Cardiac fibroblast (primary cell): ENCODE measurements around the gene NEIL3.
A peak's percentile ranks its signal among the peaks of the same experiment; 100 is the strongest.
"Not testable (repeated sequence)": the region's sequence is repeated elsewhere in the genome, so short reads cannot be mapped to it uniquely, and the experiment has no call there.

Experiments used
- DNase-seq, 2 donors: peaks; one replicate each; pipeline versions ENCODE4 v3.0.0 to v3.0.0-alpha.2; 2010; ENCODE audit warnings: low read depth in 2 of 2
- H3K4me3 ChIP-seq, 2 donors: replicated peaks in 1 of 2; 1 replicate in 1 of 2; 2 replicates in 1 of 2; pipeline ENCODE4 v1.5.1; 2011; ENCODE audit warnings: low read depth in 2 of 2, low read length in 2 of 2, mild to moderate bottlenecking in 2 of 2, moderate library complexity in 1 of 2
- CTCF ChIP-seq: IDR thresholded peaks from one replicate; pipeline ENCODE4 v1.5.1; 2011; ENCODE audit warnings: low read depth, mild to moderate bottlenecking, low read length, inconsistent platforms

NEIL3 gene

DNA sequence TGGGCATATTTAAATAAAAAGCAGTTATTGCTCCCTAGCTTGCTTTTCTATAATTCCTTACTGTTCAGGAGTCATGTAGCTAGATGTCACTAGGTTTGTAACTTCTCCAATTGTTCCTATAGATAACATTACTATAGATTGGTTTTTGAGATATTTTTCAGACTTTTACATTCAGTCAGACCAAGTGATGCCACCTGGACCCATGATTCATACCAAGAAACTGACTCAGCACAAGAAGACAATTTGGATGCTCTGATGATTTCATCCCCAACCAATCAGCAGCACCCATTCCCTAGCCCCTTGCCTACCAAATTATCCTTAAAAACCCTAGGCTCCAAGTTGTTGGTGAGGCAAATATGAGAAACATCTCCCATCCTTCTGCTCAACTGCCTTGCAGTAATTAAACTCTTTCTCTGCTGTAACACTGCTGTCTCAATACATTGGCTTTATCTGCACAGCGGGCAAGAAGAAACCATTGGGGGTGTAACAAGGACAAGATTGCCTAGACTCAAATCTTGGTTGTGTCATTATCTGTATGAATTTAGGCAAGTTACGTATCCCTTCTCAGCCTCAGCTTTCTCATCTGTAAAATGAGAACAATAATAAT is 11.8 kb upstream of the NEIL3 start:
- DNase-seq: no peak
- no peak for TF ChIP-seq CTCF

GRCh38 chr4:177301126-177301639 is 8.5 kb upstream of the NEIL3 start:
- no peak for TF ChIP-seq CTCF
- DNase-seq: no peak

More for the DNA sequence above, 11.8 kb upstream of the NEIL3 start:
- no peak overlapping the region for H3K4me3 ChIP-seq

GRCh38 chr4:177302371-177303100 is 7.1 kb upstream of the NEIL3 start:
- peak in 1 of 2 donors; percentile 55 for DNase-seq
- H3K4me3 ChIP-seq: no peak overlapping the region
- no peak for TF ChIP-seq CTCF

More at GRCh38 chr4:177301126-177301639, 8.5 kb upstream of the NEIL3 start:
- no peak overlapping the region for H3K4me3 ChIP-seq

- TF ChIP-seq CTCF: no peak
- no peak overlapping the region for H3K4me3 ChIP-seq
- no peak for DNase-seq
Measured at GRCh38 chr4:177304094-177304493, 5.6 kb upstream of the NEIL3 start.

GRCh38 chr4:177304864-177305263 is 4.8 kb upstream of the NEIL3 start:
- H3K4me3 ChIP-seq, DNase-seq: not testable (repeated sequence)

DNA sequence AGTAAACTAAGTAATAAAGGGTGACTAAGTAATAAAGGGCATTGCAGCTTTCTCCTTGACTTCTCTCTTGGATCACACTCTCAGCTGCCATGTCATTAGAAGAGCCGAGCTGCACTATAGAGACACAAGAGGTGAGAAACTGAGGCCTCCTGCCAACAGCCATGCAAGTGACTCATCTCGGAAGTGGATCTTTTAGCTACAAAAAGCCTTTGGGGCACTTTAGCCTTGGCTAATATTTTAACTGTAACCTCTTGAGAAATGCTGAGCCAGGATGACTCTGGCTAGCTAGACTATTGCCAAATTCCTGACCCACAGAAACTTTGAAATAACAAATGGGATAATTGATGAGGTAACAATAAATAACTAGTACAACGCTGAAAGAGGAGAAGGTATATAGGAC is 1.5 kb upstream of the NEIL3 start:
- H3K4me3 ChIP-seq: no peak overlapping the region
- DNase-seq: peak; percentile 77 to 90
- no peak for TF ChIP-seq CTCF

DNA sequence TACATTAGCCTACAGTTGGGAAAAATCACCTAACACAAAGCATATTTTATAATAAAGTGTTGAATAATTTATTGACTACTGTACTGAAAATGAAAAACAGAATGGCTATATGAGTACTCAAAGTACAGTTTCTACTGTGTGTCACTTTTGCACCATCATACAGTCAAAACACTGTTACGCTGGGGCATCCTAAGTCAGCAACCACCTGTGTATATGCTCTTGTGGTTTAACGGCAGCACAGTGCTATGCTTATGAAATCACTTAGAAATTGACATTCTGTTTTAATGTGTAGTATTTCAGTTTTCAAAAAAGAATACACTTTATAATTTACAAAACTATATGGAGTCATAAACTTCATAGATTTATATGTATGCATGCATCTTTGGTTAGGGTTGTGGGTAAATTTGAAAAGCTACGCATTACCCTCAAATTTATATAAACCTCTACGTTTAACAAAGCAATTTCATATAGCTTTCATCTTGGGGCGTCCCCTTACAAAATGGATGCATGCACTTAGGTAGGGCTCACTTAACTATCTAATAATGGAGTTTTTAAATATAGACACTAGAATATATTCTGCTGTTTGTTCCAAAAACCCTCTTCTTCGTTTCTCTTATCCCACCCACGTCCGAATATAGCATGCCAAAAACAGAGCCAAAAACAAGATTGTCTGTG is 690 bp upstream of the NEIL3 start:
- peak overlapping the region; percentile 69 to 85 for H3K4me3 ChIP-seq
- TF ChIP-seq CTCF: no peak
- DNase-seq: no peak
